ENCODE data around the gene NOTCH1. TPM values are rescaled to one million over a fixed set of nuclear protein-coding genes. Genes with fewer than 3 reads are reported as not detected.

The NOTCH1 gene
- total and polyA plus RNA-seq, 2 of the 13 experiments (the other 11 are each of a cell fraction or from before 2014, with no cell fraction given), result 0.09 to 0.35 TPM

GRCh38 chr9:136567651-136568287 is 21.9 kb upstream of the NOTCH1 start (continued):
- TF ChIP-seq ZFY (CRISPR knock-in tag; IDR thresholded peaks at IDR 0.05) (peak; percentile 64; the same call in 1 of the 2 replicates), HNF1A (IDR thresholded peaks at IDR 0.05; ENCODE audit: low read depth) (no peak), HNF1A (CRISPR knock-in tag; IDR thresholded peaks at IDR 0.05; ENCODE audit: borderline replicate concordance) (no peak), ZNF124 (CRISPR knock-in tag; IDR thresholded peaks at IDR 0.05) (no peak), KAT7 (CRISPR knock-in tag; IDR thresholded peaks at IDR 0.05; ENCODE audit: borderline replicate concordance) (no peak), PPARG (CRISPR knock-in tag; conservative IDR thresholded peaks at IDR 0.05) (no peak), MEIS1 (CRISPR knock-in tag; IDR thresholded peaks at IDR 0.05; ENCODE audit: borderline replicate concordance) (no peak), KDM5B (CRISPR knock-in tag; IDR thresholded peaks at IDR 0.05; ENCODE audit: borderline replicate concordance) (peak; percentile 69; the same call in 1 of the 2 replicates), HNRNPLL (IDR thresholded peaks at IDR 0.05; ENCODE audit: low read depth, low read length, poor library complexity, severe bottlenecking) (no peak), SKIL (CRISPR knock-in tag; IDR thresholded peaks at IDR 0.05; ENCODE audit: borderline replicate concordance) (0 out of 2 replicates have a peak, but pooled peaks have one; percentile 45), ZNF777 (CRISPR knock-in tag; IDR thresholded peaks at IDR 0.05) (no peak), ZNF274 (CRISPR knock-in tag; IDR thresholded peaks at IDR 0.05) (peak; percentile 74; the same call in 1 of the 2 replicates), TOE1 (CRISPR knock-in tag; IDR thresholded peaks at IDR 0.05) (no peak), SMC3 (IDR thresholded peaks at IDR 0.05; ENCODE audit: low read length) (no peak), ZHX1 (CRISPR knock-in tag; IDR thresholded peaks at IDR 0.05; ENCODE audit: low read depth) (0 out of 2 replicates have a peak, but pooled peaks have one; percentile 47), ZNF232 (CRISPR knock-in tag; IDR thresholded peaks at IDR 0.05; ENCODE audit: borderline replicate concordance) (peak; percentile 87), PTBP1 (IDR thresholded peaks at IDR 0.05; ENCODE audit: low read depth, low read length, poor library complexity, severe bottlenecking) (no peak), ZFP41 (CRISPR knock-in tag; IDR thresholded peaks at IDR 0.05; ENCODE audit: borderline replicate concordance) (no peak), ZFP37 (CRISPR knock-in tag; IDR thresholded peaks at IDR 0.05; ENCODE audit: borderline replicate concordance) (peak; percentile 94; the same call in 1 of the 2 replicates), FOXC1 (CRISPR knock-in tag; IDR thresholded peaks at IDR 0.05; ENCODE audit: borderline replicate concordance) (no peak)
